HEK293 (cell line): ENCODE results near the gene NEK11.
A peak's percentile ranks its signal among the peaks of the same experiment; 100 is the strongest.

Experiments used
- CTCF ChIA-PET: fragments of 350-600 bp; formaldehyde crosslinking; extraction: SDS; loops from one replicate; lab custom pipeline; 2021; ENCODE audit warnings: antibody characterized with exemption; lab: Yijun Ruan, JAX
- POLR2A ChIA-PET: fragments of 300-600 bp; formaldehyde crosslinking; extraction: SDS; loops from one replicate; lab custom pipeline; 2020; ENCODE audit warnings: antibody characterized with exemption, inconsistent platforms; lab: Yijun Ruan, JAX
- H3K27ac ChIP-seq: fragments of 200-500 bp; sonication (Bioruptor generic); 2 replicates; pipeline ENCODE4 v1.5.1; 2014; ENCODE audit warnings: low read depth, low read length, control low read depth, inconsistent platforms; ENCODE audit errors: extremely low read depth
- H3K36me3 ChIP-seq, 2 experiments: fragments of 200-500 bp in 1 of 2; sonication (Bioruptor generic) in 1 of 2; 1 replicate in 1 of 2; 2 replicates in 1 of 2; pipeline ENCODE4 v1.5.1; 2014 to 2017; ENCODE audit warnings: inconsistent platforms in 2 of 2, low read length in 2 of 2; ENCODE audit not compliant: control insufficient read depth in 2 of 2, insufficient read depth in 1 of 2
- H3K4me1 ChIP-seq: fragments of 200-500 bp; sonication (Bioruptor generic); 2 replicates; pipeline ENCODE4 v1.5.1; 2014; ENCODE audit warnings: mild to moderate bottlenecking, low read length, inconsistent platforms; ENCODE audit not compliant: control insufficient read depth, insufficient read depth
- H3K4me3 ChIP-seq: 2 replicates; pipeline ENCODE4 v1.5.1; 2011; ENCODE audit warnings: low read depth, mild to moderate bottlenecking, control low read depth, low read length, moderate library complexity
- H3K9me3 ChIP-seq: fragments of 200-500 bp; sonication (Bioruptor generic); 2 replicates; pipeline ENCODE4 v1.5.1; 2014; ENCODE audit warnings: low read depth, low read length, inconsistent platforms; ENCODE audit not compliant: control insufficient read depth, insufficient read depth
- FEZF1 ChIP-seq: fragments of 450-650 bp; formaldehyde crosslinking; IDR thresholded peaks from 2 replicates; pipeline ENCODE4 v1.5.1; 2016; ENCODE audit warnings: missing biosample characterization, missing genetic modification characterization
- MYNN ChIP-seq: fragments of 450-650 bp; formaldehyde crosslinking; IDR thresholded peaks from 2 replicates; pipeline ENCODE4 v1.5.1; 2016; ENCODE audit warnings: missing biosample characterization, missing genetic modification characterization, borderline replicate concordance
- SCRT2 ChIP-seq: fragments of 450-650 bp; formaldehyde crosslinking; IDR thresholded peaks from 2 replicates; pipeline ENCODE4 v1.5.1; 2016; ENCODE audit warnings: missing biosample characterization, missing genetic modification characterization
- SP3 ChIP-seq: fragments of 450-650 bp; formaldehyde crosslinking; IDR thresholded peaks from 2 replicates; pipeline ENCODE4 v1.5.1; 2016; ENCODE audit warnings: missing biosample characterization, missing genetic modification characterization
- ZBTB17 ChIP-seq: fragments of 450-650 bp; formaldehyde crosslinking; IDR thresholded peaks from 2 replicates; pipeline ENCODE4 v1.5.1; 2016; ENCODE audit warnings: missing biosample characterization, missing genetic modification characterization
- ZNF155 ChIP-seq: fragments of 450-650 bp; formaldehyde crosslinking; IDR thresholded peaks from 2 replicates; pipeline ENCODE4 v1.5.1; 2016; ENCODE audit warnings: missing biosample characterization, missing genetic modification characterization
- ZNF169 ChIP-seq: fragments of 450-650 bp; formaldehyde crosslinking; IDR thresholded peaks from 2 replicates; pipeline ENCODE4 v1.5.1; 2016; ENCODE audit warnings: missing biosample characterization, missing genetic modification characterization
- ZNF335 ChIP-seq: fragments of 450-650 bp; formaldehyde crosslinking; conservative IDR thresholded peaks from 2 replicates; pipeline ENCODE4 v1.5.1; 2016; ENCODE audit warnings: missing biosample characterization, missing genetic modification characterization
- ZNF341 ChIP-seq: fragments of 450-650 bp; formaldehyde crosslinking; IDR thresholded peaks from 2 replicates; pipeline ENCODE4; 2016; ENCODE audit warnings: low read depth, missing biosample characterization, missing genetic modification characterization
- ZNF394 ChIP-seq: fragments of 450-650 bp; formaldehyde crosslinking; IDR thresholded peaks from 2 replicates; pipeline ENCODE4 v1.5.1; 2016; ENCODE audit warnings: missing biosample characterization, missing genetic modification characterization, mild to moderate bottlenecking, moderate library complexity, borderline replicate concordance
- ZNF514 ChIP-seq: fragments of 450-650 bp; formaldehyde crosslinking; IDR thresholded peaks from 2 replicates; pipeline ENCODE4 v1.5.1; 2016; ENCODE audit warnings: missing biosample characterization, missing genetic modification characterization
- ZNF529 ChIP-seq: fragments of 450-650 bp; formaldehyde crosslinking; IDR thresholded peaks from 2 replicates; pipeline ENCODE4 v1.5.1; 2017; ENCODE audit warnings: missing genetic modification characterization, missing biosample characterization; ENCODE audit not compliant: insufficient replicate concordance
- ZNF544 ChIP-seq: fragments of 450-650 bp; formaldehyde crosslinking; IDR thresholded peaks from 2 replicates; pipeline ENCODE4 v1.5.0; 2017; ENCODE audit warnings: missing biosample characterization, missing genetic modification characterization
- ZNF585B ChIP-seq: fragments of 450-650 bp; formaldehyde crosslinking; IDR thresholded peaks from 2 replicates; pipeline ENCODE4 v1.5.1; 2016; ENCODE audit warnings: missing biosample characterization, missing genetic modification characterization
- ZNF600 ChIP-seq: fragments of 450-650 bp; formaldehyde crosslinking; IDR thresholded peaks from 2 replicates; pipeline ENCODE4 v1.5.1; 2016; ENCODE audit warnings: missing biosample characterization, missing genetic modification characterization
- ZNF629 ChIP-seq: fragments of 450-650 bp; formaldehyde crosslinking; IDR thresholded peaks from 2 replicates; pipeline ENCODE4 v1.5.1; 2017; ENCODE audit warnings: missing biosample characterization, missing genetic modification characterization
- ZNF747 ChIP-seq: fragments of 450-650 bp; formaldehyde crosslinking; IDR thresholded peaks from 2 replicates; pipeline ENCODE4 v1.5.1; 2016; ENCODE audit warnings: missing biosample characterization, missing genetic modification characterization
- ZNF768 ChIP-seq: fragments of 450-650 bp; formaldehyde crosslinking; IDR thresholded peaks from 2 replicates; pipeline ENCODE4 v1.5.1; 2018; ENCODE audit warnings: missing biosample characterization, mild to moderate bottlenecking, missing genetic modification characterization
- ZNF792 ChIP-seq: fragments of 450-650 bp; formaldehyde crosslinking; IDR thresholded peaks from 2 replicates; pipeline ENCODE4 v1.5.1; 2016; ENCODE audit warnings: missing biosample characterization, missing genetic modification characterization
- TF ChIP-seq, protein P1 (sequence below): fragments of 450-650 bp; formaldehyde crosslinking; IDR thresholded peaks from 2 replicates; pipeline ENCODE4 v1.5.1; 2017; ENCODE audit warnings: missing biosample characterization, missing genetic modification characterization
- TF ChIP-seq, protein P2 (sequence below): fragments of 450-650 bp; formaldehyde crosslinking; IDR thresholded peaks from 2 replicates; pipeline ENCODE4 v1.5.1; 2017; ENCODE audit warnings: missing biosample characterization, missing genetic modification characterization
- TF ChIP-seq, protein P3 (sequence below): fragments of 450-650 bp; formaldehyde crosslinking; conservative IDR thresholded peaks from 2 replicates; pipeline ENCODE4 v1.5.1; 2016; ENCODE audit warnings: low read depth, missing biosample characterization, missing genetic modification characterization
- TF ChIP-seq, protein P4 (sequence below): fragments of 450-650 bp; formaldehyde crosslinking; IDR thresholded peaks from 2 replicates; pipeline ENCODE4 v1.5.1; 2016; ENCODE audit warnings: missing biosample characterization, missing genetic modification characterization
- TF ChIP-seq, protein P5 (sequence below): fragments of 450-650 bp; formaldehyde crosslinking; IDR thresholded peaks from 2 replicates; pipeline ENCODE4 v1.5.1; 2016; ENCODE audit warnings: missing biosample characterization, missing genetic modification characterization

The NEK11 gene, protein sequence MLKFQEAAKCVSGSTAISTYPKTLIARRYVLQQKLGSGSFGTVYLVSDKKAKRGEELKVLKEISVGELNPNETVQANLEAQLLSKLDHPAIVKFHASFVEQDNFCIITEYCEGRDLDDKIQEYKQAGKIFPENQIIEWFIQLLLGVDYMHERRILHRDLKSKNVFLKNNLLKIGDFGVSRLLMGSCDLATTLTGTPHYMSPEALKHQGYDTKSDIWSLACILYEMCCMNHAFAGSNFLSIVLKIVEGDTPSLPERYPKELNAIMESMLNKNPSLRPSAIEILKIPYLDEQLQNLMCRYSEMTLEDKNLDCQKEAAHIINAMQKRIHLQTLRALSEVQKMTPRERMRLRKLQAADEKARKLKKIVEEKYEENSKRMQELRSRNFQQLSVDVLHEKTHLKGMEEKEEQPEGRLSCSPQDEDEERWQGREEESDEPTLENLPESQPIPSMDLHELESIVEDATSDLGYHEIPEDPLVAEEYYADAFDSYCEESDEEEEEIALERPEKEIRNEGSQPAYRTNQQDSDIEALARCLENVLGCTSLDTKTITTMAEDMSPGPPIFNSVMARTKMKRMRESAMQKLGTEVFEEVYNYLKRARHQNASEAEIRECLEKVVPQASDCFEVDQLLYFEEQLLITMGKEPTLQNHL

DNA sequence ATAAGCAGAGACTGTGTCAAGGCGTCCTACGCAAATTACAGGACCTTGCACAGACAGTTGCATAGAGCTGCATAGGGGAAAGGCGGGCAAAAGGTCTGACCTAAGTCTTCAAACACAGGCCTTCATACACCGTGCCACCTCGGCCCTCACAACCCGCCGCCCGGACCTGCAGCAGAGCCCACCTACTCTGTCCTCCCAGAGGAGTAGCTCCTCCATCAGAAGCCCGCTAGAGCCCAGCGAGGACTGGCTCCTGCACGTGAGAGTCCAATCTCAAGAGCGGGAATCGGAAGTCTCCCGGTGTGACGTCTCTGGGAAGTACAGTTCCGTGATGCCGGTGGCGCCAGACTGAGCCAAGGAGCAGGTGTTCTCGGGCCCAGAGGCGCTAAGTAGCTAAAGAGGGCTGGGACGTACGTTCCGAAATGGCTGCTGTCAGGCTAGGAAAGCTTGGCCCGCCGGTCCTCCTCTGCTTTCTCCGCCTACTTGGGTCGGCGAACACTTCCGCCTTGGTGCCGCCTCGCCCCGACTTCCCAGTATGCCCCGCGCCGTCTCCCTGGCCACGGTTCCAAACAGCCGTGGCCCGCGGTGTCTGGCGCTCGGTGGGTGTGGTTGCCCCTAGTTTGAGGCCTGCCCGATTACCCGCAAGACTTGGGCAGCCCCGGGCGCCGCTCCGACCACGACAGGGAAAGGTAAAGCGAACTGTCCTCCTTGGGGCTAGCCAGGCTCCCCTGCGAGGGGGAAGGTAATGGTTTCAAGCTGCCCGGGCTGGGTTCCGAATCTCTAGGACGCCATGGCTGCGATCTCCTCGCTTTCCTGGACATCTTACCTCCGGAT, at the start of gene NEK11, which contains the start of gene ASTE1:
Gene NEK11 (plus strand): TSS at position 557 of the 831 bp plus-strand sequence. CDS start 2,832 bp downstream, outside the sequence.
Gene ASTE1 (minus strand): TSS at position 505 of the 831 bp plus-strand sequence. CDS start 1,519 bp downstream, outside the sequence.
- peak within 1 kb of the TSS; percentile 69 for H3K4me3 ChIP-seq
- H3K9me3 ChIP-seq: no peaks in the 10 kb centered on the region
- no peaks in the 10 kb centered on the region for H3K4me1 ChIP-seq
- H3K27ac ChIP-seq: peak within 1 kb of the TSS; percentile 53
- ChIA-PET POLR2A (interaction anchor here (0.6 to 1.7 kb wide), 4 partner anchors 132 to 914 kb away, joined by 3 to 8 read pairs (median 4); partner anchors contain the start of gene ATP2C1), CTCF (no interaction called here)
- peaks cover 0 to 16% of the 10 kb centered on the region in 2 experiments; a peak in 1 of 3 replicates for H3K36me3 ChIP-seq
- TF ChIP-seq ZNF514 (tag by site-specific recombination) (no peak), ZNF155 (tag by site-specific recombination) (no peak), ZBTB17 (peak; percentile 94), ZNF768 (tag by site-specific recombination) (no peak), ZNF747 (tag by site-specific recombination) (no peak), SP3 (peak; percentile 76), ZNF335 (tag by site-specific recombination) (peak; percentile 87), ZNF169 (no peak), ZNF394 (tag by site-specific recombination) (peak; percentile 46; the same call in 1 of the 2 replicates), ZNF341 (tag by site-specific recombination) (peak; percentile 69; the same call in 1 of the 2 replicates), MYNN (tag by site-specific recombination) (no peak), ZNF585B (tag by site-specific recombination) (no peak), ZNF600 (peak; percentile 60), ZNF792 (tag by site-specific recombination) (no peak; the same call in 1 of the 2 replicates), FEZF1 (tag by site-specific recombination) (no peak), ZNF544 (tag by site-specific recombination) (no peak), SCRT2 (tag by site-specific recombination) (no peak), ZNF529 (no peak), ZNF629 (tag by site-specific recombination) (peak; percentile 92)
- TF ChIP-seq, protein P1, sequence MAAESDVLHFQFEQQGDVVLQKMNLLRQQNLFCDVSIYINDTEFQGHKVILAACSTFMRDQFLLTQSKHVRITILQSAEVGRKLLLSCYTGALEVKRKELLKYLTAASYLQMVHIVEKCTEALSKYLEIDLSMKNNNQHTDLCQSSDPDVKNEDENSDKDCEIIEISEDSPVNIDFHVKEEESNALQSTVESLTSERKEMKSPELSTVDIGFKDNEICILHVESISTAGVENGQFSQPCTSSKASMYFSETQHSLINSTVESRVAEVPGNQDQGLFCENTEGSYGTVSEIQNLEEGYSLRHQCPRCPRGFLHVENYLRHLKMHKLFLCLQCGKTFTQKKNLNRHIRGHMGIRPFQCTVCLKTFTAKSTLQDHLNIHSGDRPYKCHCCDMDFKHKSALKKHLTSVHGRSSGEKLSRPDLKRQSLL: no peak
- TF ChIP-seq, protein P2, sequence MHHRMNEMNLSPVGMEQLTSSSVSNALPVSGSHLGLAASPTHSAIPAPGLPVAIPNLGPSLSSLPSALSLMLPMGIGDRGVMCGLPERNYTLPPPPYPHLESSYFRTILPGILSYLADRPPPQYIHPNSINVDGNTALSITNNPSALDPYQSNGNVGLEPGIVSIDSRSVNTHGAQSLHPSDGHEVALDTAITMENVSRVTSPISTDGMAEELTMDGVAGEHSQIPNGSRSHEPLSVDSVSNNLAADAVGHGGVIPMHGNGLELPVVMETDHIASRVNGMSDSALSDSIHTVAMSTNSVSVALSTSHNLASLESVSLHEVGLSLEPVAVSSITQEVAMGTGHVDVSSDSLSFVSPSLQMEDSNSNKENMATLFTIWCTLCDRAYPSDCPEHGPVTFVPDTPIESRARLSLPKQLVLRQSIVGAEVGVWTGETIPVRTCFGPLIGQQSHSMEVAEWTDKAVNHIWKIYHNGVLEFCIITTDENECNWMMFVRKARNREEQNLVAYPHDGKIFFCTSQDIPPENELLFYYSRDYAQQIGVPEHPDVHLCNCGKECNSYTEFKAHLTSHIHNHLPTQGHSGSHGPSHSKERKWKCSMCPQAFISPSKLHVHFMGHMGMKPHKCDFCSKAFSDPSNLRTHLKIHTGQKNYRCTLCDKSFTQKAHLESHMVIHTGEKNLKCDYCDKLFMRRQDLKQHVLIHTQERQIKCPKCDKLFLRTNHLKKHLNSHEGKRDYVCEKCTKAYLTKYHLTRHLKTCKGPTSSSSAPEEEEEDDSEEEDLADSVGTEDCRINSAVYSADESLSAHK (tag by site-specific recombination): peak; percentile 91
- TF ChIP-seq, protein P3, sequence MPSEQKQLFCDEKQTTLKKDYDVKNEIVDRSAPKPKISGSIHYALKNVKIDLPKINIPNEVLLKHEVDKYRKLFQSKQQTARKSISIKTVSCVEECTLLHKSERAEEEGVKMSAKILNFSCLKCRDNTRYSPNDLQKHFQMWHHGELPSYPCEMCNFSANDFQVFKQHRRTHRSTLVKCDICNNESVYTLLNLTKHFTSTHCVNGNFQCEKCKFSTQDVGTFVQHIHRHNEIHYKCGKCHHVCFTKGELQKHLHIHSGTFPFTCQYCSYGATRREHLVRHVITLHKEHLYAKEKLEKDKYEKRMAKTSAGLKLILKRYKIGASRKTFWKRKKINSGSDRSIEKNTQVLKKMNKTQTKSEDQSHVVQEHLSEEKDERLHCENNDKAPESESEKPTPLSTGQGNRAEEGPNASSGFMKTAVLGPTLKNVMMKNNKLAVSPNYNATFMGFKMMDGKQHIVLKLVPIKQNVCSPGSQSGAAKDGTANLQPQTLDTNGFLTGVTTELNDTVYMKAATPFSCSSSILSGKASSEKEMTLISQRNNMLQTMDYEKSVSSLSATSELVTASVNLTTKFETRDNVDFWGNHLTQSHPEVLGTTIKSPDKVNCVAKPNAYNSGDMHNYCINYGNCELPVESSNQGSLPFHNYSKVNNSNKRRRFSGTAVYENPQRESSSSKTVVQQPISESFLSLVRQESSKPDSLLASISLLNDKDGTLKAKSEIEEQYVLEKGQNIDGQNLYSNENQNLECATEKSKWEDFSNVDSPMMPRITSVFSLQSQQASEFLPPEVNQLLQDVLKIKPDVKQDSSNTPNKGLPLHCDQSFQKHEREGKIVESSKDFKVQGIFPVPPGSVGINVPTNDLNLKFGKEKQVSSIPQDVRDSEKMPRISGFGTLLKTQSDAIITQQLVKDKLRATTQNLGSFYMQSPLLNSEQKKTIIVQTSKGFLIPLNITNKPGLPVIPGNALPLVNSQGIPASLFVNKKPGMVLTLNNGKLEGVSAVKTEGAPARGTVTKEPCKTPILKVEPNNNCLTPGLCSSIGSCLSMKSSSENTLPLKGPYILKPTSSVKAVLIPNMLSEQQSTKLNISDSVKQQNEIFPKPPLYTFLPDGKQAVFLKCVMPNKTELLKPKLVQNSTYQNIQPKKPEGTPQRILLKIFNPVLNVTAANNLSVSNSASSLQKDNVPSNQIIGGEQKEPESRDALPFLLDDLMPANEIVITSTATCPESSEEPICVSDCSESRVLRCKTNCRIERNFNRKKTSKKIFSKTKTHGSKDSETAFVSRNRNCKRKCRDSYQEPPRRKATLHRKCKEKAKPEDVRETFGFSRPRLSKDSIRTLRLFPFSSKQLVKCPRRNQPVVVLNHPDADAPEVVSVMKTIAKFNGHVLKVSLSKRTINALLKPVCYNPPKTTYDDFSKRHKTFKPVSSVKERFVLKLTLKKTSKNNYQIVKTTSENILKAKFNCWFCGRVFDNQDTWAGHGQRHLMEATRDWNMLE (tag by site-specific recombination): no peak
- TF ChIP-seq, protein P4, sequence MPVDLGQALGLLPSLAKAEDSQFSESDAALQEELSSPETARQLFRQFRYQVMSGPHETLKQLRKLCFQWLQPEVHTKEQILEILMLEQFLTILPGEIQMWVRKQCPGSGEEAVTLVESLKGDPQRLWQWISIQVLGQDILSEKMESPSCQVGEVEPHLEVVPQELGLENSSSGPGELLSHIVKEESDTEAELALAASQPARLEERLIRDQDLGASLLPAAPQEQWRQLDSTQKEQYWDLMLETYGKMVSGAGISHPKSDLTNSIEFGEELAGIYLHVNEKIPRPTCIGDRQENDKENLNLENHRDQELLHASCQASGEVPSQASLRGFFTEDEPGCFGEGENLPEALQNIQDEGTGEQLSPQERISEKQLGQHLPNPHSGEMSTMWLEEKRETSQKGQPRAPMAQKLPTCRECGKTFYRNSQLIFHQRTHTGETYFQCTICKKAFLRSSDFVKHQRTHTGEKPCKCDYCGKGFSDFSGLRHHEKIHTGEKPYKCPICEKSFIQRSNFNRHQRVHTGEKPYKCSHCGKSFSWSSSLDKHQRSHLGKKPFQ (tag by site-specific recombination): no peak
- TF ChIP-seq, protein P5, sequence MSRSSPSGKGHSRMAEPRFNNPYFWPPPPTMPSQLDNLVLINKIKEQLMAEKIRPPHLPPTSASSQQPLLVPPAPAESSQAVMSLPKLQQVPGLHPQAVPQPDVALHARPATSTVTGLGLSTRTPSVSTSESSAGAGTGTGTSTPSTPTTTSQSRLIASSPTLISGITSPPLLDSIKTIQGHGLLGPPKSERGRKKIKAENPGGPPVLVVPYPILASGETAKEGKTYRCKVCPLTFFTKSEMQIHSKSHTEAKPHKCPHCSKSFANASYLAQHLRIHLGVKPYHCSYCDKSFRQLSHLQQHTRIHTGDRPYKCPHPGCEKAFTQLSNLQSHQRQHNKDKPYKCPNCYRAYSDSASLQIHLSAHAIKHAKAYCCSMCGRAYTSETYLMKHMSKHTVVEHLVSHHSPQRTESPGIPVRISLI: no peak
